ENCODE results near the gene ERCC1.

ERCC1 gene

DNA sequence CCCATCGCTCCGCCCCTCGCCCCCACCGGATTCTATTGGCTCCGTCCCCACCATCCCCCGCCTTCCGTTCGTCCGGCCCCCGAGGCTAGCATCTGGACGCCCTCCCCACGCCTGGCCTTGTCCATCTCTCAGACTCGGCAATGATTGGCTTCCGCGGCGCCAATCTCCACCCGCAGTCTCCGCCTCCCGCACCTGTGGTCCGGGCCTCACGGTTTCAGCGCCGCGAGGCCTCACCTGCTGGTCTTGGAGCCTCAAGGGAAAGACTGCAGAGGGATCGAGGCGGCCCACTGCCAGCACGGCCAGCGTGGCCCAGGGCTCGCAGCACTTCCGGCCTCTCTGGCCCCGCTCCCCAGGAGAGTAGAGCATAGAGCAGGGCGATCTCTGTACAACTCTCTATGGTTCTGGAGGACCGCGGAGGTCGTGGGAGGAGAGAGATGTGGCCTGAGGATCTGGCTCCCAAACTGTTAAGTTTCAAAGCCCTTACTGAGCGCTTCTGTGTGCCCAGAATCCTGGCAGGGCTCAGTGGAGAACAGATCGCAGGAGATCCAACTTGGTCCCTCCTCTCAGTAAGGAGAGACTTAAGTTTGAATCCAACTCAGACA lies at the start of gene ERCC1:
Gene ERCC1, minus strand, starts transcription at position 329 of the 602 bp plus-strand sequence. CDS start 543 bp downstream, outside the sequence.
- FAIRE-seq (peak; percentile 72), DNase-seq (ENCODE audit: low spot score) (peak; percentile 97)

DNA sequence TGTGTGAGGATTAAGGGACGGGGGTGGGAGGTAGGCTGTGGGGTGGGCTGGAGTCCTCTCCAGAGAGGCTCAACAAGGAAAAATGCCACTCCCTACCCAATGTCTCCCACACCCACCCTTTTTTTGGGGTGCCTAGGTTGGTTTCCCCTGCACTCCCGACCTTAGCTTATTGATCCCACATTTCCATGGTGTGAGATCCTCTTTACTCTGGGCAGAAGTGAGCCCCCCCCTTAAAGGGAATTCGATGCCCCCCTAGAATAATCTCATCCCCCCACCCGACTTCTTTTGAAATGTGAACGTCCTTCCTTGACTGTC lies 49.6 kb upstream of the ERCC1 start:
- FAIRE-seq = no peak

DNA sequence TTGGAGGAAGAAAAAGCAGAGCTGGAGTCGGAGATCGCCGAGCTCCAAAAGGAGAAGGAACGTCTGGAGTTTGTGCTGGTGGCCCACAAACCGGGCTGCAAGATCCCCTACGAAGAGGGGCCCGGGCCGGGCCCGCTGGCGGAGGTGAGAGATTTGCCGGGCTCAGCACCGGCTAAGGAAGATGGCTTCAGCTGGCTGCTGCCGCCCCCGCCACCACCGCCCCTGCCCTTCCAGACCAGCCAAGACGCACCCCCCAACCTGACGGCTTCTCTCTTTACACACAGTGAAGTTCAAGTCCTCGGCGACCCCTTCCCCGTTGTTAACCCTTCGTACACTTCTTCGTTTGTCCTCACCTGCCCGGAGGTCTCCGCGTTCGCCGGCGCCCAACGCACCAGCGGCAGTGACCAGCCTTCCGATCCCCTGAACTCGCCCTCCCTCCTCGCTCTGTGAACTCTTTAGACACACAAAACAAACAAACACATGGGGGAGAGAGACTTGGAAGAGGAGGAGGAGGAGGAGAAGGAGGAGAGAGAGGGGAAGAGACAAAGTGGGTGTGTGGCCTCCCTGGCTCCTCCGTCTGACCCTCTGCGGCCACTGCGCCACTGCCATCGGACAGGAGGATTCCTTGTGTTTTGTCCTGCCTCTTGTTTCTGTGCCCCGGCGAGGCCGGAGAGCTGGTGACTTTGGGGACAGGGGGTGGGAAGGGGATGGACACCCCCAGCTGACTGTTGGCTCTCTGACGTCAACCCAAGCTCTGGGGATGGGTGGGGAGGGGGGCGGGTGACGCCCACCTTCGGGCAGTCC lies 49.0 kb upstream of the ERCC1 start:
- DNase-seq (ENCODE audit: low spot score) = no peak
- FAIRE-seq = no peak

More for the DNA sequence above, 49.6 kb upstream of the ERCC1 start:
- DNase-seq (ENCODE audit: low spot score) = no peak

DNA sequence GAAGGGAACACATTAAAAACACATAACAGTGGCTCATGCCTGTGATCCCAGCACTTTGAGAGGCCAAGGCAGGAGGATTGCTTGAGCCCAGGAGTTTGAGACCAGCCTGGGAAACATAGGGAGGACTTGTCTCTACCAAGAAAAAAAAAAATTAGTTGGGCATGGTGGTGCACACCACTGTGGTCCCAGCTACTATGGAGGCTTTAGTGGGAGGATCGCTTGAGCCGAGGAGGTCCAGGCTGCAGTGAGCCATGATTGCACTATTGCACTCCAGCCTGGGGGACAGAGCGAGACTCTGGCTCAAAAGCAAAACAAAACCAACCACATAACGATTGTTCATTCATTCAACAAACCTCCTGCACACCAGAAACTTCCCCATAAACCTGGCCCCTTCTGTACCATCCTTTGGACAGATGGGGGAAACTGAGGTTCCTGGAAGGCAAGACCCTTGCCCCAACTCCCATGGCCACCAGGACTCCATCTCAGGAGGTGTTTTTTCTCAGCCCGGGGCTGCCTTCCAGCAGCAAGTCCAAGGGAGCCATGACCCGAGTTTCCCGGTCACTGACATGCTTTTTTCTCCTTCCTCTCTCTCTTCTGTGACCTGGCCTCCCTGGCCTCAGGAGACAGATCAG lies 48.3 kb upstream of the ERCC1 start:
- DNase-seq (ENCODE audit: low spot score) = no peak
- no peak for FAIRE-seq

DNA sequence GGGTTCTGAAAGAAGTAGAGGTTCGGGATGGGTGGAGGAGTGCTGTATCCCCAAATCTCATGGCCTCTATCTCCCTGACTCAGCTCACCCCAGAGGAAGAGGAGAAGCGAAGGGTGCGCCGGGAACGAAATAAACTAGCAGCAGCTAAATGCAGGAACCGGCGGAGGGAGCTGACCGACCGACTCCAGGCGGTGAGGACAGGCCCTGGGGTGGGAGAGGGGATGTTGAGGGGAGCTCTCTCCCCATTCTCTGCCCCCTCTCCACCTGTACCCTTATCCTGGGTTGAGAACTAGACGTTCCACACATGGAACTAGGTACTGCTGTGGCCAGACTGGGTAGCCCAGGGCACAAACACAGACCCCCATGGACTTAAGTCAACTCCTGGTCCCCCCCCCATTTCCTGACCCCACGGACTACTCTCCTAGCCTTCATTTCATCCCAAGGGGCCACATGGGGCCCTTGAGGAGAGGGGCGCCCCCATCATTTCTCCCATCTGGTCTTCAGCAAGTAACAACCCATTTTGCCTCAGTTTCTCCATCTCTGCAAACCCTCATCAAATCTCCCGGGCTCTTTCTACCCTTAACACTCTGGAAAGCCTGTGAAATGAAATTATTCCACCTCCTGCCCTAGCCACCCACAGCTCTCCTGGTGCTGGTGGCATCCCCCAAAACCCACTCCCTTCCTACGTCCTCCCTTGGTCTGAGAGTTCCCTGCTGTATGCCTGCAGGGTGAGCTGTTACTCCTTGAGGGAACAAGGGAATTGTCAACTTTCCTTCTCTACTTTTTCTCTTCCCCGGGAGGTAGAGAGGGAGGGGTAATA lies 47.6 kb upstream of the ERCC1 start:
- FAIRE-seq = no peak

DNA sequence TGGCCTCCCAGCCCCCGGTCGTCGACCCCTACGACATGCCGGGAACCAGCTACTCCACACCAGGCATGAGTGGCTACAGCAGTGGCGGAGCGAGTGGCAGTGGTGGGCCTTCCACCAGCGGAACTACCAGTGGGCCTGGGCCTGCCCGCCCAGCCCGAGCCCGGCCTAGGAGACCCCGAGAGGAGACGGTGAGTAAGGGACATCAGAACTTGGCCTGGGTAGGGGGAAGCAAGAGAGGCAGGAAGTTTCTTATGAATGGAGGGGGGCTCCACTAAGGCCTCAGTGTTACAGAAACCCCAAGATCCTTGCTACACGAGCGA lies 47.0 kb upstream of the ERCC1 start:
- no peak for DNase-seq (ENCODE audit: low spot score)
- FAIRE-seq = no peak

More for the DNA sequence above, 47.6 kb upstream of the ERCC1 start:
- no peak for DNase-seq (ENCODE audit: low spot score)

DNA sequence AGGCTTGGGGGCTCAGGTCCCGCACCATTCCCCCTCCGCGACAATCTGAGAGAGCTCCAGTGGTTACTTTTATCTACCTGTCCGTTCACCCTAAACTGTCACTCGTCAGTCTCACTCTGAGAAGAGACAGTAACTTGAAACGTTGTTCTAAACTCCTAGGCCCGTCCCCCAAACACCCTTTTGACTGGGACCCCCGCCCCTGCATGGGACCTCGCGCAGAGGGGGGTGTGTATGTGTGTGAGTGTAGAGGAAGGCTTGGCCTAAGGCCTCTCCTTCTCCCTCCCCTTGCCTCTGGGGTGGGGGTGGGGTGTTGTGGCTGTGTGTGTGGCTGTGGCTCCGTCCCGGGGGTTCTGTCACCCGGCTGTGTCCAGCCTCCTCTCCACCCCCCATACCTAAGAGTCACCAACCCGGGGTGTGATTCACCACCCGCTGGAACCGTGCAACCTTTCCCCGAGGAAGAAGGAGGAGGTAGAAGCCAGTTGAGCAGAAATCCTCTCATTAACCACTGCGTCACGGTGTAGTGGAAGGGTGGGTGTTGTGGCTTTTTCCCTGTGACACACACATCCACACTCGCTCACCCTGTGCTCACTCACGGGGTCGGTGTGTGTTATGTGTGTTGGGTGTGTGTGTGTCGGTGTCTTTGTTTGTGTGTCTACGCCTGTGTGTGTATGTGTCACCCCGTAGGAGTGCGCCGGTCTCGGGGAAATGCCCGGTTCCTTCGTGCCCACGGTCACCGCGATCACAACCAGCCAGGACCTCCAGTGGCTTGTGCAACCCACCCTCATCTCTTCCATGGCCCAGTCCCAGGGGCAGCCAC lies 46.4 kb upstream of the ERCC1 start:
- DNase-seq (ENCODE audit: low spot score) (no peak), FAIRE-seq (no peak)

DNA sequence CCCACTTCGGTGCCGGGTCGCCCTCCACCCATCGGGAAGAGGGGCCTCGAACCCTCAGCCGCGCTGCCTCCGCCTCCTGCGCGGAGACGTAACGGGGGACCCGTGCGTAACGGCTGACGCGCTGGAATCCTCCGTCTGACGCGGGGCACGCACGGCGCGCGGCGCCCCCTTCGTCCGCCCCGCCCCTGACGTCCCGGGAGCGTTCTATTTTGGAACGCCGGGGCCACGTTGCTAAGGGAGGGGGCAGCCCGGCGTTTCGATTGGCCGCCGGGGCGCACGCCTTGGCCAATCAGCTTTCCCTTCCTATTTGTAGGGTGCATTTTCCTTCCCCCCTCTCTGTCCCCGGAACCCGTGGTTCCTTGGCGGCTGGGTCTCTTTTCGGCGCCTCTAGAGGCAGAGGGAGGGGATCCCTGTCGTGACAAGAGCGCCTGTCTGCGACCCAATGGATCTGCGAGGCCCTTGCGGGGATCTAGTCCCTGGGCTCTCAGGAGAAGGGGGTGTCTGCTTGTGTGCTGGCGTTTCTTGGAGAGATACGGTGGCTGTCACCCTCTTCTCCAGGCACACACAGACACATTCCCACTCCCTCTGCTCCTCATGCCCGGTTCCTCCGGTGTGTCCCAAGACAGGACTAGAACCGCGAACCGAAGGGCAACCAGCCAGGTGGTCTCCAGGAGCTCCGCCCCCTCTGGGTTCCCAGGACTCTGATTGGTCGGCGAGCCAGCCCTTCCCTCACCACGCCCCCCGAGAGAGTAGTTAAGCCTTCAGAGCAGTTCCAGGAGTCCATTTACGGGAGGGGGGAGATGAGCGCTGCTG lies 45.6 kb upstream of the ERCC1 start:
- DNase-seq (ENCODE audit: low spot score) (peak; percentile 94), FAIRE-seq (peak; percentile 99)

DNA sequence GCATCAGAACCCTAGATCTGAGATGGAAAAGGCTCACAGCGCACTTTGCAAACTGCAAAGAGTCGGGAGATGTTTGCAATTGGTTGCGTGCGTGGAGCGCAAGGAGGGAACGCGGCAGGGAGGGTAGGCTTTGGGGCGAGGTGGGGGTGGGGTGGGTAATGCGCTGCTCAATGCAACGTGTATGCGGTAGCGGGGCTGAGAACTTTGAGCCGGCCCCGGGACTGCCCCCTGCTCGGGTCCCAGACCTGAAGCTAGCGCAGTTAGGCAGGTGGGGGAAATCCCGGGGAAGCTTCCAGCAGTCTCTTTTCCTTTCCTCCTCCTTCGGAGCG lies 45.0 kb upstream of the ERCC1 start:
- DNase-seq (ENCODE audit: low spot score) (no peak), FAIRE-seq (no peak)

DNA sequence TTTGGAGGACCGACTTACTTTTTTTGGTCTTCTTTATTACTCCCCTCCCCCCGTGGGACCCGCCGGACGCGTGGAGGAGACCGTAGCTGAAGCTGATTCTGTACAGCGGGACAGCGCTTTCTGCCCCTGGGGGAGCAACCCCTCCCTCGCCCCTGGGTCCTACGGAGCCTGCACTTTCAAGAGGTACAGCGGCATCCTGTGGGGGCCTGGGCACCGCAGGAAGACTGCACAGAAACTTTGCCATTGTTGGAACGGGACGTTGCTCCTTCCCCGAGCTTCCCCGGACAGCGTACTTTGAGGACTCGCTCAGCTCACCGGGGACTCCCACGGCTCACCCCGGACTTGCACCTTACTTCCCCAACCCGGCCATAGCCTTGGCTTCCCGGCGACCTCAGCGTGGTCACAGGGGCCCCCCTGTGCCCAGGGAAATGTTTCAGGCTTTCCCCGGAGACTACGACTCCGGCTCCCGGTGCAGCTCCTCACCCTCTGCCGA lies 44.5 kb upstream of the ERCC1 start:
- FAIRE-seq = no peak
- DNase-seq (ENCODE audit: low spot score) = no peak

DNA sequence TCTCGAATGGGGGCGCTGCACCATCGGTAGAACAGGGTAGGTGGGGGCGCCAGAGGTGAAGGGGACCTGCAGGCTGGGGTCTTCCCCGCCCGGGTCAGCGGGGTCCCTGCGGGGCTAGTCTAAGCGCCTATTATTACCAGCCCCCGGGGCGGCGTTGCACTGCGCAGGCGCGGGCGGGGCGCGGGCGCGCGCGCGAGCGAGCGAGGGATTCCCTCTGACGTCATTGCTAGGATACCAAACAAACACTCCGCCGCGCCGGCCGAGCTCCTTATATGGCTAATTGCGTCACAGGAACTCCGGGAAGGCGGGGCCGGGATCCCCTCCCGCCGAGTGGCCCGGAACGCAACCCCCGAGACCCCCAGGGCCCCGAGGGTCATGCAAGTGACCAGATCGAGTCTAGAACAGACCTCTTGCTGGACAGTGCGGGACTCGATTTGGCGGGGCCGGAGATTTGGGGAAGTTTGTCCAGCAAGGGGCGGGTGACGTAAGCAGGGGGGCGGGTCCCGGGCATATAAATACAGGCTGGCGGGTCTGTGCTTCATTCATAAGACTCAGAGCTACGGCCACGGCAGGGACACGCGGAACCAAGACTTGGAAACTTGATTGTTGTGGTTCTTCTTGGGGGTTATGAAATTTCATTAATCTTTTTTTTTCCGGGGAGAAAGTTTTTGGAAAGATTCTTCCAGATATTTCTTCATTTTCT lies 43.9 kb upstream of the ERCC1 start, which contains the start of gene FOSB:
Gene FOSB, plus strand, starts transcription at position 541 of the 703 bp plus-strand sequence. CDS start 591 bp downstream, outside the sequence.
- DNase-seq (ENCODE audit: low spot score) (peak; percentile 92), FAIRE-seq (no peak)

DNA sequence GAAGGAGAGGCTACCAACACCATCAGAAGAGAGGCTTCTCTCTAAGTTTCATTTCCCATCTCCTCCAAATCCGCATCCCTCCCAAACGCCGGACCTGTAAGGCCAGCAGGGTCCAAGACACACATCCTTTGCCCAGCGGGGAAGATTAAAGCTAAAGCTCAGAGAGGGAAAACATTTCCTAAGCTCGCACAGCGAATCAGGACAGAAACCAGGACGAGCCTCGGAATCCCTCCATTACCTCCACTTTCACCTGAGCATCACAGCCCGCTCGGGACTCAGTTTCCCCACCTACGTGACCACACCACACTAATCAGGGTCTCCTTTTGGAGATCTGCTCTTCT lies 43.4 kb upstream of the ERCC1 start:
- DNase-seq (ENCODE audit: low spot score) (no peak), FAIRE-seq (no peak)

DNA sequence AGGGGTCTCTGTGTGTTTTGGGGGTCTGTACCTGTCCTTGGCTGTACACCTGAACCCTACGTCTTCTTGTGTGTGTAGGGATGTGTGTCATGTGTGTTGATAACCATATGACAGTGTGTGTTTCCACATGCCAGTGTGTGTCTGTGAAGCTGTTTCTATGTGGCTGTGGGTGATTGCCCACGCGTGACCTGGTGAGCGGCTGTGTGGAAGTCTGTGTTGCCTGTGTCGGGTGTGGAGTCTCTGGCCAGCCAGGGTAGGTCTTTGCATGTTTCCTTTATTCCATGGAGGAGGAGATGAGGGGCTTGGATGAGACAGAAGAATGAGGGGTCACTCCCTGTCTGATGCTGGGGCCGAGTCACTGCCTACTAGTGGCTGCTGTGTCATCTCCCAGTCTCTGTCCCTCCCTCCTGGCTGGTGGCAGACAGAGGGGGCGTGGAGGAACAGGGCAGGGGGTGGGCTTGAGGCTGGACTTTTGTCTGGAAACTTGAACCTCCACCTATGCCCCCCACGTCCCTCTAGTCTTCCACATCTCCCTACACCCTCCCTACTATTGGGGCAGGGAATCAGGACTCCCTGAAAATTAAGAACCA lies 41.2 kb upstream of the ERCC1 start:
- no peak for FAIRE-seq
- no peak for DNase-seq (ENCODE audit: low spot score)

DNA sequence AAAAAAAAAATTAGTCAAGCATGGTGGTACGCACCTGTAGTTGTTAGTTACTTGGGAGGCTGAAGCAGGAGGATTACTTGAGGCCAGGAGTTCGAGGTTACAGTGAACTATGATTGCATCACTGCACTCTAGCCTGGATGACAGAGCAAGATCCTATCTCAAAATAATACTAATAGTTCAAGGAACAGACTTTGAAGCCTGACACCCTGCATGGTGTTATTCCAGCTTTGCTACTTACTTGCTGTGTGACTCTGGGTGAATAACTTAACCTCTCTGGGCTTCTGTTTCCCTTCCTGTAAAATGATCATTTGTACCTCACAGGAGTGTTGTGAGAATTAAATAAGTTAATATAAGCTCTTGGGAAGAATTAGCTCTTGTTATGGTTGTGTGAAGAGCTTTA lies 40.6 kb upstream of the ERCC1 start:
- no peak for DNase-seq (ENCODE audit: low spot score)
- FAIRE-seq = no peak

DNA sequence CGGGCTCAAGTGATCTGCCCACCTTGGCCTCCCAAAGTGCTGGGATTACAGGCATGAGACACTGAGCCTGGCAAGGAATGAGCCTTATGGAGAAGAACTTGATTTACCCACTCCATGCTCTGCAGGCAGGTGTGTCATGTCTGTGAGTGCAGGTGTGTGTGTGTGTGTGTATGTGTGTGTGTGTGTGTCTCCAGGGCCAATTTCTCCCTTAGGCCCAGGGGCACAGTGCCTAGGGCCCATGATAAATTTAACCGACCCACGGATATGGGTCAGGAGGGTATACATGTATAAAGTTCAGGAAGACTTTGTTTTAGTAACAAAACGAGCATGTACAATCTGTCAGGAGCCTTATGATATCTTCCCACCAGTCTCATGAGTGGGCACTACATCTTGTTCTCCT lies 39.5 kb upstream of the ERCC1 start:
- FAIRE-seq (no peak), DNase-seq (ENCODE audit: low spot score) (no peak)

DNA sequence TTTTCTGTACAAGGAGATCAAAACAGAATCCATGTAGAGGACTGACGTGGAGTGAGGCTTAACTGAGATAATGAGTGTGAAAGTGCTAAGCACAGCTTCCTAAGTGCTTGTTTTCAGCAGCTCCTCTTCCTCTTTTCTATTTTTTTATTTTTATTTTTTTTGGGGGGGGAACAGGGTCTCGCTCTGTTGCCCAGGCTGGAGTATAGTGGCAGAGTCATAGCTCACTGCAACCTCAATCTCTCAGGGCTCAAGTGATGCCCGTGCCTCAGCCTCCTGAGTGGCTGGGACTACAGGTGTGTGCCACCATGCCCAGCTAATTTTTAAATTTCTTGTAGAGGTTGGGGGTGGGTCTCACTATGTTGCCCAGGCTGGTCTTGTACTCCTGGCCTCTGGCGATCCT lies 38.5 kb upstream of the ERCC1 start:
- no peak for DNase-seq (ENCODE audit: low spot score)
- FAIRE-seq = no peak

DNA sequence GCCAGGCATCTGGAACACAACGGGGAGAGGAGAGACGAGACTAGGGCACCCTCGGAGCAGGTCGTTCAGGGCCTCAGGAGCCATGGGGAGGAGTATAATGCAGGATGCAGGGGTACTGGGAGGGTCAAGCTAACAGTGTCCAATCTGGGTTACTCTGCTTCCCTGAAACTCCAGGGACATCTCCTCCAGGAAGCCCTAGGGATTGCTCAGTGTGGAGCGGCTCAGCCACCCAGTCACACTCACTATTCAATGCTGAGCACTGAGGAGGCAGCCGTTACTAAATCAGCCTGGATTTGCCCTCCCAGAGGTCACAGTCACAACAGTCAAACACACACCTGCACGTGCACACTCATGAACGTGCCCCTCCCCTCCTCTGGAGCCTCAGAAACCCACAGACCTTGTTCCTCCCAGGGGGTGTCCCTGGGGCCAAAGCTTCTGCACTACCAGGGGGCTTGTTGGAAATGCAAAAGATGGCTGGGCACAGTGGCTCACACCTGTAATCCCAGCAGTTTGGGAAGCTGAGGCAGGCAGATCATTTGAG lies 37.2 kb upstream of the ERCC1 start:
- DNase-seq (ENCODE audit: low spot score) = no peak
- no peak for FAIRE-seq

DNA sequence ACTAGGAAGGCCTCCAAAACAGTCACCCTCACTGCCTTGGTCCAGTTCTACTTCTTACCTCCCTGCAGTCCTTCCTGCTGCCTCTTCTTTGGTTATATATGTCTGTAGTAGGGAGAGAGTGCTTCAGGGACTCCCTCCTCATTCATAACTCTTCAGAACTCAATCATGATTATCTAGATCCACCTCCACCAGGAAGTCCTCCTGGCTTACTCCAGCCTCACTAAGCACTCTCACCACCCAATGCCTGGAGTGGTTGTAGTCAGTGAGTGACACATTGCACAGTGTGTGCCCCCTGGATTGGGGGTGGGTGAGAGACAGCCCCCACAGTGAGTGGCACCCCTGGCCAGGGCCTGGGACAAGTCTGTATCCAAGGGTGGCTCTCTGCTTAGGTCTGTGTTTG lies 34.1 kb upstream of the ERCC1 start:
- no peak for DNase-seq (ENCODE audit: low spot score)
- no peak for FAIRE-seq

DNA sequence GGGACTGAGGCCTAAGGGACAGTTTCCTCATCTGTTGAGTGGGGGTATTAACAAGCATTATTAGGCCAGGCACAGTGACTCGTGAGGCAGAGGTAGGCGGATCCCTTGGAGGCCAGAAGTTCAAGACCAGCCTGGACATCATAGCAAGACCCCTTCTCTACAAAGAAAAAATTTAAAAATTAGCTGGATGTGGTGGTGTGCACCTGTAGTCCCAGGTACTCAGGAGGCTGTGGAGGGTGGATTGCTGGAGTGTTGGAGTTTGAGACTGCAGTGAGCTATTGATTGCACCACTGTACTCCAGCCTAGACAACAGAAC lies 32.7 kb upstream of the ERCC1 start:
- DNase-seq (ENCODE audit: low spot score) (no peak), FAIRE-seq (no peak)

Data from urothelium cell line (cell line).